Activated CD8-positive, alpha-beta memory T cell treated with anti-CD3 and anti-CD28 coated beads for 24 hours (primary cell): Measurements from ENCODE around the gene BLACAT1.
A peak's percentile ranks its signal among the peaks of the same experiment; 100 is the strongest.
"Not testable (repeated sequence)": the region's sequence is repeated elsewhere in the genome, so short reads cannot be mapped to it uniquely, and the experiment has no call there.

ENCODE experiments used
- DNase-seq: peaks from one replicate; pipeline ENCODE4 v3.0.0-alpha.2; 2020

BLACAT1 gene

DNA sequence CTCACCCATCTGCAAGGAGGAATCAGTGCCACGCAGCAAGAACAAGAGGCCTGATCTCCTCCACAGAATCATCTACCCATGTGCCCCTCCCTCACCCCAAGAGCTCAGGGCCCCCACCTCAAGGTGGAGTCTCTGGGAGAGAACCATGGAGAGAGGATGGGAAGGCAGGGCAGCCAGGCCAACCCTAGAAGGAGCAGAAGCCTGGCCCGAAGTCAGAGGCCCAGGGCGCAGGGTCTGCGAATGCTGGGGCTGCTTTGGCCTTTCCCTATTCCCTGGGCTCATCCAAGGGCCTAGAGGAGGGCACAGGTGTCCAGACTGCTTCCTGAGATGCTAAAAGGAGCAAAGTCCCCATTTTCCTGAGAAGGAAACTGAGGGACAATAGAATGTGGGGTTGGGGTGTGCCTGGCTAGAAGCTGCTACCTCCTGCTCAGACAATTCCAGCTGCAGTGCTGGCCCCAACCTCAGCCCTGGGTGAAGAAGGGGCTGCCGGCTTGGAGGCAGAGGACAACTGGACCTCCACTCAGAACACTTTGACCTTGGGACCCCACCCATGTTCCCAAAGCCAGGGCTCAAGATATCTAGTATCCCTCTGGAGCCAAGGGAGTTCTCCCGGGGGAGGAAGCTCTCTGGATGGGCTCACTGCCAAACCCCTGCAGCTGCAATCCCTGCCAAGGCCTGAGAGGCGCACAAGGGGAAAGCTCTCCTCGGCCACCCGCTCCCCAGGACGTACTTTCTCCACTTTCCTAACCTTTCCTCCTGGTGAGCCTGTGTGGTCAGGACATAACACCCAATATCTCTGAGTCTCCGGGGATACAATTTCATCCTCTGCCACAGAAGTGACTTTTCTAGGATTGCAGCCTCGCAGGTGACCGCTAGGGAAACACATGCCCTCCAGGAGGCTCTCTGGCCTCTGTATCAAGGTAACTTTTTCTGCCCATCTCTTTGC is 17.4 kb downstream of the BLACAT1 start:
- DNase-seq: no peak

DNA sequence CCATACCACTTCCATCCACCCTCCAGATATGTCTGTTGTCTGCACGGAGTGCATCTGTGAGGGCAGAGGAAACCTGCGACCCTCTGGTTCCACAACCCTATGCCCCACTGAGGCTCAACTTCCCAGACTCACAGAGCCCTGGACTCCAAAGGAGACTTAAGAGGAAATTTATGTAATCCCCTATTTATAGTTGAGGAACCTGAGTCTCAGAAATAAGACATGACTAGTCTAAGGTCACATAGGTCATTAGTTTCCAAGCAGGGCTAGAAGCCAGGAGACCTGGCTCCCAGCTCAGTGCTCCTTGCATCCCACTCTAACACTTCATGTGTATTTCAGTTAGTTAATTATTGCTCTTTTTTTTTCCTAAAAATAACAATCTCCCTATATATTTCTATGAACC is 18.3 kb downstream of the BLACAT1 start:
- no peak for DNase-seq

DNA sequence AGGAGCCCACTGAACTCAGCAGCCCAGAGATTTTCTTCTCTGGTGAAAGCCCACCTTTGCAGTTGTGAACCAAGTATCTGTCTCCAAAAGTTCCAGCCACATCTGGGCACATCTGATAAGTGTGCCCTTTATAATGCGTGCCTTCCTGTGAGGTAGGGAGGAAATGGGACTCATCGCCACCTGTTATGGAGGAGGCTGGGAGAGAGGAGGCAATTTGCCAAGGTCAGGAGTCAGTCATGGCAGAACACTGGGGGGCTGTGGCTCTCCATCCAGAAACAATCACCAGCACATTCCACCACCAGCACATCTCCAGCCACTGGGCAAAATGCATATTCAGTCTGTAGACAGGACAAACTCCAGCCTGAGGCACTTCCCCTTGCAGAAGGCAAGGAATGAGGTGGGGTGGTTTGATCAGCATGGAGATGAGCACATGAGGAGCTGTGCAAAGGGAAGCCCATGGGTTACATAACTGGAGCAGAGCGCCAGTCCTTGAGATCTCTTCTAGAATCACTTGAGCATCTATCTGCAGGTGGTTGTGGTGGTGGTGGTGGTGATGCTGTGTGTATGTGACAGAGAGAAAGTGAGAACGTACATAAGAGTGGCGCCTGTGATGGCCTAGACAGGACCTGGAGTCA is 19.0 kb downstream of the BLACAT1 start:
- DNase-seq: no peak

DNA sequence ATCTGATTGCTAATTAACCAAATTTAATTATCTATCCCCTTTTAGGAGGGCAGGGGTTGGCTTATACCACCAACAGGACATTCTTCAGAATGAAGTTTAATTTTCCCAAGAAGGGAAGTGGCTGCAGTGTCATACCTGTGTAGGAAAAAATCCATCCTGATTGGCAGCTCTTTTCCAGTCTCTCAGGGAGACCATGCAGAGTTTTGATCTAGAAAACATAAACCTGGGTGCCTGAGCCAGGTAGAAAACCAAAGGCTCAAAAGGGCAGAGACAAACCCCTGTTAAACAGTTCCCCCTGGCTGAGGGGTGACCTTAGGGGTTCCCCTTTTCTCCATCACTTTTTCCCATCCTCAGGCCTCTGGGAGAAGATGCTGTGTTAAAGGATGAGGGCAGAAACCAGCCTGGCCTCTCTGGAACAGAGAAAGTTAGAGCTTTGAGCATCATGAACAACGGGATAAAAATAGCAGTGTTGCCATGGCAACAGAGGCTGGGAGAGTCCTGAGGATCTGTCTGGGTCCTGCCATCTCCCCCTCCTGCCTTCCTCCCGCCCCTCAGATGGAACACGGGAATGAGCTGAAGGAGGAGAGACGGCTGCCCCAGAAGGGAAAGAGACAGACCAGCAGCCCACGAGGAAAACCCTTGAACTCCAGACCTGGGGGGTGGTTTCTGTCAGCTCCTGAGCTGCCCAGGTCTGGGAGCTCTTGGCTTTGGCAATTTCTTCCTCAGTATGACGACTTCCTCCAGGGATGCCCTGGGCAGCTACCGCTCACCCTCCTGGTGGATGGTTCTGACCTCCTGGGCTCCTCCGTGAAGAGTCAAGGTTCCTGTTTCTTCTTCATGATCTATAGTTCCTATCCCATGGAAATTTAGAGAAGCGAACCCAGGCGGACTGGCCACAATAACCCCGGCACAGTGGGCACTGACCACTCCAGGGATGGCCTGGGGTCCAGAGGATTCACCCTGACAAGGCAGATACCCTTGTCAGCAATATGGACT is 20.0 kb downstream of the BLACAT1 start:
- no peak for DNase-seq

DNA sequence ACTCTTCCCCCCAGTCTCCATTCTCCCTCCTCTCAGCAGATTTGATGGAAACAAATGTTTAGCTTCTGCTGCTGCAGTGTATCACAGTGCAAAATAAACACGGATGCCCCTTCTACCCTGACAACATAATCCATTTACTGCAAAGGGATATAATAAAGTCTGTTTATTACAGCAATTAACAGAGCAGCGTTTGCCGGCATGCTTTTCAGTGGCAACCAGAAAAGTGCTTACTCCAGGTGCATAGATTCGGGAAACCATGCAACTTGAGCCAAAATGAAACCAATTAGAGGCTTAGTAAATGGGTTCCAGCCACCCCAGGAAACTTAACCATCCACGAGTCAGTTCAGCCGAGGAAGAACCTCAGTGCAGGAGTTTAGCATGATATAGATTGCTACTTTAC is 21.1 kb downstream of the BLACAT1 start:
- DNase-seq: no peak

DNA sequence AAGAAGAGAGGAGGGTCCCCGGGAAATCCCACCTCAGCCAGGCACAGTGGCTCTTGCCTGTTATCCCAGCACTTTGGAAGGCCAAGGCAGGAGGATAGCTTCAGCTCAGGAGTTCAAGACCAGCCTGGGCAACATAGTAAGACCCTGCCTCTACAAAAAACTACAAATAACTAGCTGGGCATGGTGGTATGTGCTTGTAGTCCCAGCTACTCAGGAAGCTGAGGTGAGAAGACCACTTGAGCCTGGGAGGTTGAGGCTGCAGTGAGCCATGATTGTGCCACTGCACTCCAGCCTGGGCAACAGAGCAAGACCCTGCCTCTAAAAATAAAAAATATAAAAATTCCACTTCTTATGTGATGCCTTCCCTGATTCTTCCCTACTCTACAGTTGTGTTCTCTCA is 23.2 kb downstream of the BLACAT1 start:
- DNase-seq: not testable (repeated sequence)

DNA sequence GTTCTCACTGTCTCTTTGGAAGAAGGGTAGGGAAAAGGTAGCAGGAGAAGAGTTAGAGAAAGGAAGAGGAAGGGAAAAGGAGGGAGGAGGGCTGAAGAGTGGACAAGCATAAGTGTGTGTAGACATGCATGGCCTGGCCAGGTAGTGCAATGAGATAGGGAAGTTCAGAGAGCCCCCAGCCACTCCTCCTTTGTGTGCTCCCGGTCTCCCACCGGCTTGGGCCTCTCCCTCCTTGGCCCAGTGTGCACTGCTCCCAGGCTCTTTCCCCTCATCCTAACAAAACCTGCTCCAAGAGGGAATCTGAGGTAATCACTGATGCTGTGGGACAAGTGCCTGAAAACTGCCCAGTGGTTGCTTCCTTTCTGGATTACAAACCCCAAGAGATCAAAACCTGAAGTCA is 23.7 kb downstream of the BLACAT1 start:
- DNase-seq: no peak

DNA sequence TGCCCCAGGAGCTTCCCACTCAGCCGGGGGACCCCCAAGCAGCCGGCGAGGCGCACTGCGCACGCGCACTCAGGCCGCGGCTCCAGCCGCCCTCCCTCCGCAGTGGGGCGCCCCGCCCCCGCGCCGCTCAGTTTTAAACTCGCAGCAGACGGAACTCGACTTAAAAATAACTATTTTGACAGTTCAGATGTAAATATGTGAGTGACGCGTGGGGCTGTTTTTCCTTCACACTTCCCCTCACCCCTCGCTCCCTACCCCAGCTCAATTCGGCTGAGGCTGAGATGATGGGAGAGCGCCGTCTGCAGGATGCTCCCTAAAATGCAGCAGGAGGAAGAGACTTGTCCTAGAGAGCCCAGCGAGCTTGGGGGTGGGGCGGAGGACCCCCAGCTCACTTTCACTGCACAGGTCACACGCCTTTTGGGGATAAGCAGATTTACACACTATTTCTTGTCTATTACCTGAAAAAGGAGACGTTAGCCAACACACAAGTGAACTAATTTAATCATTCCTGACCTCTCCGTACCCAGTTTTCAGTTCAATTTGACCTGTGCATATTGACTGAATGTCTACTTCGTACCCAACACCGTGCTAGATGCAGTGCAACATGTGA is 25.0 kb downstream of the BLACAT1 start:
- DNase-seq: peak; percentile 86

DNA sequence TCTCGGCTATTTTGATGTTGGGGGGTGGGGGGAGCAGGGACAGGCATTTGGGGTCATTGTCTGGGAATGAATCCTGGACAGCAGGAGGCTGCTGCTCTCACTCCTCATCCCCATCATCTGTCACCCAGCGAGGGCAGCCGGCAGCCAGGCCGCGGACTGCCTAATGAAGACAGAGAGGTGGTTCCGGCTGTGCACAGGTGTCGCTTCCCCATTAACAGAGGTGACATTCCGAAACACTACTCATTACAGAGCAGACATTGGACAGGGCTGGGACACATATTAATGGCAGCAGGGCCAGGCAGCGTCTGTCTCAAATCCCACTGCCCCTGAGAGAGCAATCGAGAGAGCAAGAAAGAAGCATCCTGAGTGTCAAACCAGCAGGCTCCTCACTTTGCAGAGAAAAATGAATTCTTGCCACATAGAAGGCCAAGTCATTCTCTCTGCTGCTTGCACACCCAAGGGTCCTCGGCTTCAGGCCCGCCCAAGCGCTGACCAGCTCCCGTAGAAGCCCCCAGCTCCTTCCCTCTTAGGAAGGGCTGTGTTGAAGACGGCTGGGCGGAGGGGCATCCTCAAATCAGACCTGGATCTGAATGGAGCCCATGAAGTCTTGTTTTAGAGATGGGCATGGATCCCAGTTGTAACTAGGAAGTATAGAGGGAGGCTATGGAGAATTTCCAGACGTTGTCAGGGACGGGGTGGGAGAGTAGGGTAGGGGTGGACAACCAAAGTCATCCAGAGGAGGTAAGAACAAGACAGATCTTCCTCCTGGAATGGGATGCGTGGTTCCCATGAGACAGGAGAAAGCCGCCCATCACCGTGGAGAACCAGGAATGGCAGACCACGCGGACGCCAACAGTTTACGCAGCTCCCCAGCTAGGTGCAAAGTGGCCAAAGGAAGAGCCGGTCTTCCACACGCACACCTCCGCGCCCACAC is 25.8 kb downstream of the BLACAT1 start:
- no peak for DNase-seq

DNA sequence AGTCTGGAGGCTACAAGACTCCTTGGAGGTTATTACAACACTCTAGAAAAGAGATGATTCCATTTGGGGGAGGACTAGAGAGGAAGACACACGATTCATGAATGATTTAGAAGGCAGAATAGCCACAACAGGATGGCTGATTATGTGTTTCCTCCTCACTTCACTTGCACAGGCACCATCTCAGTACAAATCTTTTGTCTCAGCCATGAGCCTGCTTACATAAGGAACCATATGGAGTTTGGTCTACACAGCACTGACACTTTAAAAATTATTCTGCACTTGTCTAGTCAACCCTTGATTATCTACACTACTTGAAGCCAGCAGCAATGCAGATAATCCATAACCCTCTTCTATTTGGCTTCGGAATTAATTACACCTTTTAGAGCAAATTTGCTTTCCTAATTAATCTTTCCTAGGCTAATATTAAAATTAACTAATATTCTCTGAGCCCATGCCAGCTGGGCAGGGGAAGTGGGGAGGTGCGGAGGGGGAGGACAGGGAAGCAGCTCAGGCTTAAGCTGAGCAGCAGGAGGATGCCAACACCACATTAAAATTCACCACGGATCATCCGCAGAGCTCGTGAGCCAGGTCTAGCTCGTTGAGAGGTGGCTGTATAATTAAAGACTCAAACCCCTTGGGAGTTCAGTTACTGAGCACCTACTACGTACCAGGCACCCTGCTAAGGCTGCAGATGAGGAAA is 30.8 kb downstream of the BLACAT1 start:
- DNase-seq: no peak

DNA sequence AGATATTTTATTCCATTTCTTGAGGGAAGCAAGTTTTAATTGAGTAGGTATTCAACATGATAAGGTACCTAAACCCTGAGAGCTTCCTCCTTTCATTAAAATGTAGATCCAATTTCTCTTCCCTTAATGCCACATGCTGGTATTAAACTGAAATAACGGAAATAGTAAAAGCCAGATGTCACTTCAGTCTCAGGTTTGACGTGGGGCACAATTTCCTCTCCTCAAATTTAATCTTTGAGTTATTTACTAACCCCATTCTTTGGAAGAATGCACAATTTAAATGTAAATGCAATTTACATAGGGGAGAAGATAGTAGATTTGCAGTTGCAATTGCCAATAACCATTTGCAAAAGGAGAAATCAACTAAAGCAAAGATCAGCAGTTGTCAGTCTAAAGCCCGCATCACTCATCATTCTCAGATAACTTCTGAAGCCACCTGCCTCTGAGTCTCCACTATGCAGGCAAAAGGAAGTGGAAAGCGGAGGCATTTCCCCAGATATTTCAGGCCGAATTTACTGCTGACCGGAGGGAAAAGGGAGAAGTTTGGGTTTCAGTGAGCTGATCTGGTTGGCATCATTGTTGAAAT is 31.9 kb downstream of the BLACAT1 start:
- no peak for DNase-seq

DNA sequence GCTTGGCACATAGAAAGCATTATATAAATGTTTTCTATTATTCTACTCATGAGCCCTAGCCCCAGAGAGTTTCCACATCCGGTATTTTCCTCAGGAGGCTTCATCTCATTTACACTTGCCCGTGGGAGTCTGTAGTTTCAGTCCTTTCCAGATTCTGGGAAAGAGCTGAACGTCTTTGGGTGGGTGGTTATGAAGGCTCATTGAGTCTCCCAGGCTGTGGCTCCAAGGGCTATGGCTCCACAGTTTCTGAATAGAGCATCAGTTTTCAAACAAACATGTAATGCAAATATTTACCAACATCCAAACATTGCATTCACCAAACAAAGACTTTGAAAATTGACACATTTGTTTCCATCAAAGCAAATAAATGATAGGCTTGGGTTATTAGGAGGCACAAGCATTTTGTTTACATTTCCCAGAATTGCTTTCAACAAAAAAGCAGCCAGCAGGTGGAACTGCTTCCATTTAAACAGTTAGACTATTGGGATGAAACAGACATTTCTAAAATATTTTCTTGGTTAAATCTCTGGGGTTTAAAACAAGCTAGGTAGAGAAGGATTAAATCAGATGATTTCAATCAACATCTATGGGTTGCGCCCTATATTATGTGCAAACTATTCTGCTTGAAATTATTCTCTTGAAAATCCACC is 32.7 kb downstream of the BLACAT1 start:
- no peak for DNase-seq

DNA sequence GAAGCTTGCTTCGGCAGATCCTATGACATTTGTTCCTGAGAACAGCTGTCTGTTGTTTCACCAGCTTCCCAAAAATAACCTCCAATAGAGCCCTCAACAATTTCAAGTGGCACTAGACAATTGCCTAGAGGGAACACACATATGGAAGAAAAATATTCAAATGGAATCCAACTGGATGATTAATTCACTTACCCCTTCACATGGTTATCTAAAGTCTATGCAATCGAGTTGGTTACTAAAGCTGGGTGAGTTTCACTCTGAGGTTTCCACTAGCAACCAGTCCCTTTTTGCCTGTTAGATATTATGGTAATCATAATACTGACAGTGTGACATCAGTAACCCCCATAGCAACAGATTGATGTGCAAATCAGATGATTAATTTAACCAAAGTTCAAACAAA is 34.0 kb downstream of the BLACAT1 start, which contains the start of gene LEMD1:
LEMD1 (minus strand) TSS at position 259 of the 400 bp plus-strand sequence. CDS start 1,520 bp downstream, outside the sequence.
- no peak for DNase-seq

DNA sequence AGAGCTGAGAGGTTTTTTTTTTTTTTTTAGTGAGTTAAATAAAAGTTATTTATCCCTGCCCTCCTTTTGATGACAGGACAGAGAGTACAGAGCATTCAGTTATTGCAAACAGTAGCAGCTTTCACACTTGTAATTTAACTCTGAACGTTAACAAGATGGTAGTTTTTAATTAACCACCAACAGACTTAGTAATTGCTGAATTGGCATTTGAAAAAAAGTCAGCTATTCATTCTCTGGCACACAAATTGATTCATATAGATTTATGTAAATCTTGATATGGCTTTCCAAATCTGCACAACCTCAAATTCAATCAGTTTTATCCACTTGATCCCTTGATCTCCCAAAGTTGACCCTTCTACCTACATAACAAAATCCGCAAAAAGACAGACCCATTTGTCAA is 34.9 kb downstream of the BLACAT1 start:
- DNase-seq: no peak

DNA sequence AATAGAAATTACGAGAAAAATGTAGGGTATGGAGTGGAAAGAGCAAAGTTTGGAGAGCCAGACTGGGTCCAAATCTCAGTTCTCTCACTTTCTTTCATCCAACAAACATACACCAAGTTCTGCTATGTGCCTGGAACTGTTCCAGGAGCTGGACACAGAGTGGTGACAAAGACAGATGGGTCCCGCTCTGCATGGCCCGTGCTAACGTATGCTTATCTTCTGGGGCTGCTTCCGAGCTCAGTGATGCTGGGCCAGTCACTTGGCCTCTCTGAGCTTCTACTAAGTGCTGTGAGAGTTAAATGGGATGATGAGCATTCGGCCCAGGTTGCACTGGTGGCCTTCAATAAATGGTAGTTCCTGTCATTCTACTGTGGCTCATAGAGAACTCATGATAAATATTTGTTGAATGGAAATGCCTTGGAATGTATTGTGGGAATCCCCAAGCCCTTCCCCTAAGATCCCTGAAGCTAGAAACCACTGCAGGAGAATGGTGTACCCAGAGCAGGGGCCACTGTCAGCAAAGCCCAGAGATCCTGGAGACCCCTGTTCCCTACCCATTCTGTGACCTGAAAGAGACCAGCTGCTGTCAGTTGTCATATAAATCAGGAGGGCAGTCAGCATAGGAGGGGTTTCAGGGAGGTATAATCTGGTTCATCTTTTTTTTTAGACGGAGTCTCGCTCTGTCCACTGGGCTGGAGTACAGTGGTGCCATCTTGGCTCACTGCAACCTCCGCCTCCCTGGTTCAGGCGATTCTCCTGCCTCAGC is 37.8 kb downstream of the BLACAT1 start:
- no peak for DNase-seq

DNA sequence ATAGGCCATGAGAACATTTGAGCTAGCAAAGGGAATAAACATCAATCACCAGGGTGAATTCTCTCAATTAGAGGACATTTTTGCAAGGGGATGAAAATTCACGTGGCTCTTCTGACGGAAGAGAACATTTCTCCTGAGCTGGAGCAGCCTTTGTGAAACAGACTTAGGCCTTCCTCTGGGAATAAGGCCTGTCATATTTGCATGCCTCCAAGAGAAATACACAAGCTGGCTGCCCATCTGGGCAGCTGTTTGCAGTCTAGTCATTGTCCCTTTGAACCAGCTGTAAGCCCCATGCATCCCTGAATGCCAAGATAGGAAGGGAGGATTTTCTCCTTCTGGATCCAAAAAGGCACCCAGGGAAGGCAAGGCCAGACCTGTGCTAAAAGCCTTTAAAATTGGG is 39.5 kb downstream of the BLACAT1 start:
- DNase-seq: no peak

DNA sequence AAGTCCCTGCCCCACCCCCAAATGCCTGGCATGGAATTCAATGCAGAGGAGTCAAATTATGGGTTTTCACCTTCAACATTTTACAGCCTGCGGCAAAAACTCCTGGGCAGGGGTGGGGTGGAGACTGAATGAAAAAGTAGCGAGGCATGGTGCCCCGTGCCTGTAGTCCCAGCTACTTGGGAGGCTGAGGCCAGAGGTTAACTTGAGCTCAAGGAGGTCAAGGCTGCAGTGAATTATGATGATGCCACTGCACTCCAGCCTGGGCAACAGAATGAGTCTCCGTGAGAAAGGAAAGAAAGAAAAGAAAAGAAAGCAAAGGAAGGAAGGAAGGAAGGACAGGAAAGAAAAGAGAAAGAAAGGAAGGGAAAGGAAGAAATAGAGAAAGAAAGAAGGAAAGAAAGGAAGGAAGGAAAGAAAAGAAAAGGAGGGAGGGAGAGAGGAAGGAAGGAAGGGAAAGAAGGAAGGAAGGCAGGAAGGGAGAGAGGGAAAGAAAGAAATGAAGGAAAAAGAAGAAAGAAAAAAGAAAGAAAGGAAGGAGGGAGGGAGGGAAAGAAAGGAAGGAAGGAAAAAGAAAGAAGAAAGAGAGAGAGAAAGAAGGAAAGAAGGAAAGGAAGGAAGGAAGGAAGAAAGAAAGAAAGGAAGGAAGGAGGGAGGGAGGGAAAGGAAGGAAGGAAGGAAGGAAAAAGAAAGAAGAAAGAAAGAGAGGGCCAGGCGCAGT is 45.1 kb downstream of the BLACAT1 start:
- no peak for DNase-seq

DNA sequence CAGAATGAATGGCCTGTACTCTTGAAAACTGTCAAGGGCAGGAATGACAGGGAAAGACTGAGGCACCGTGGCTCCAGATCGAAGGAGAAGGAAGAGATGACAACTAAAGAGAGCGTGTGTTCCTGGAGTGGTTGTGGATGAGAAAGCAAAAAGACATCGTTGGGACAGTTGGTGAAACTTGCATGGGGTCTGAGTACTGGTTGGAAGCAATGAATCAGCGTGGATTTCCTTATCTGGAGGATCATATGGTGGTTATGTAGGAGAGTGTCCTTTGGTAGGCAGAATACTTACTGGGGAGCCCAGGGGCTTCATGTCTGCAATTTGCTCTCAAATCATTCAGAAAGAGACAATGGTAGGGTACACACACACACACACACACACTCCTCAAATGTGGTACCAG is 47.9 kb downstream of the BLACAT1 start:
- DNase-seq: no peak
